Stimulated activated CD8-positive, alpha-beta memory T cell treated with anti-CD3 and anti-CD28 coated beads, Interleukin-15, amount 100 ng/mL, for 1 hour (primary cell): ENCODE results near the gene MOB4.
"Not testable (repeated sequence)": the region's sequence is repeated elsewhere in the genome, so short reads cannot be mapped to it uniquely, and the experiment has no call there.

ENCODE experiments used
- DNase-seq: peaks from one replicate; pipeline ENCODE4 v3.0.0-alpha.2; 2020; ENCODE audit warnings: low read depth

MOB4 gene

DNA sequence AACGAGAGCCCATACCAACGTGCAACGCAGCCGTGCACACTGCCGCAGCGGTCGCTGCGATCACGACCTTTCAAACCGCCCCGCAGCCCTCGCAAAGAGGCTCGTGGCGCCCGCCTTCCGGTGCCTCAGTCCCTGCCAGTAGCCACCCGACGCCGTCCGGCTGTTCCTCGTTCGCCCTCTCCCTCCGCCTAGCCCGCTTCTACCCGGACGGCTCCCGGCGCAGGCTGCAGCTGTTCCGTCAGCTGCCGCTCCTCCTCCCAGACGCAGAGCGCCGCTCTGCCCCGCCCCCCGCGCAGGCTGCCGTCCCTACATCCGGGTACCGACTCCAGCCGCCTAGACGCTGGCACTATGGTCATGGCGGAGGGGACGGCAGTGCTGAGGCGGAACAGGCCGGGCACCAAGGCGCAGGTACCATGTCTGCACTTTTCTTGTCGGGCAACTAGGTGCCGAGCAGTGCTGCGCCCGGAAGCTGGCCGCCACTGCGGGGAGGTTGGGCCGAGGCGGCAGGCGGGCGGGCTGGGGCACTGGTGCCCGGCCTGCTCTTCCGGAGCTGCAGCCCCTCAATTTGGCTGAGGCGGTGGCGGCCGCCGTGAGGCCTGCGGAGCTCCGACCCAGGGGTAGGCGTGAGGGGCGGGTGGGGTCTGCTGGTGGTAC lies at the start of gene MOB4:
Gene MOB4, plus strand, starts transcription at position 328 of the 654 bp plus-strand sequence. Its CDS starts 21 bp downstream, at position 349.
- DNase-seq, result peak; percentile 86

DNA sequence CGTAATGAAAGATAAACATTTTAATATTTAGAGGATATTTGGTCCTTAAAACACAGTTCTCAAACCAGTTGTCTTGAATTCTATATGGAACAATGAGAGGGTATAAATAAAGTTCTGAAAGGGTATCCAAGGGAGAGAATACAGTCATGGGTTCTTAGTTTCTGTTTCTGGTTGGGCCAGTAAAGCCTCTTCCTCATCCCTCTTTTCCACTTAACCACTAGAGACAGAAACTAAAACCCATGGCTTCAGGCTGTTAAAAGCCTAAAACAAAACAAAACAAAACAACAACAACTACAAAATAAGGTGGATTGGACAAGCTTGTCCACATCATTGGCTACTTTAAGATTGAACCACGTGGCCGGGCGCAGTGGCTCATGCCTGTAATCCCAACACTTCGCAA lies 43.7 kb upstream of the MOB4 start:
- DNase-seq, result no peak

DNA sequence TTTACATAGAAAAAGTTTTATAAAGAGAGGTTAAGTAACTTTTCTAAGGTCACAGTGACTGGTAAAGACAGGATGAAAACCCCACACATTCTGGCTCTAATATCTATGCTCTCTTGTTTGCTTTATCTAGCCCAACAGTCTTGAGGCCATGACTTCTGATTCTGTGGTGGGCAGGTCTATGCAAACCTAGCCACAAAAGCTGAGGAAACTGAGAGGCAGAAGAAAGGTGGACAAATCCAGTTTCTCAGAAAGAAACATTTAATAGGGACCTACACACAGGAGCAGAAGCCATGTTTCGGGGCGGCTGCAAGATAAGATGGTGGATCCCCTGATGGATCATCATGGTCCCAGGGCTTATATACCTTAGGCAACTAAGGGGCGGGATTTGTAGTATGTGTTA lies 38.1 kb upstream of the MOB4 start:
- DNase-seq, result no peak

DNA sequence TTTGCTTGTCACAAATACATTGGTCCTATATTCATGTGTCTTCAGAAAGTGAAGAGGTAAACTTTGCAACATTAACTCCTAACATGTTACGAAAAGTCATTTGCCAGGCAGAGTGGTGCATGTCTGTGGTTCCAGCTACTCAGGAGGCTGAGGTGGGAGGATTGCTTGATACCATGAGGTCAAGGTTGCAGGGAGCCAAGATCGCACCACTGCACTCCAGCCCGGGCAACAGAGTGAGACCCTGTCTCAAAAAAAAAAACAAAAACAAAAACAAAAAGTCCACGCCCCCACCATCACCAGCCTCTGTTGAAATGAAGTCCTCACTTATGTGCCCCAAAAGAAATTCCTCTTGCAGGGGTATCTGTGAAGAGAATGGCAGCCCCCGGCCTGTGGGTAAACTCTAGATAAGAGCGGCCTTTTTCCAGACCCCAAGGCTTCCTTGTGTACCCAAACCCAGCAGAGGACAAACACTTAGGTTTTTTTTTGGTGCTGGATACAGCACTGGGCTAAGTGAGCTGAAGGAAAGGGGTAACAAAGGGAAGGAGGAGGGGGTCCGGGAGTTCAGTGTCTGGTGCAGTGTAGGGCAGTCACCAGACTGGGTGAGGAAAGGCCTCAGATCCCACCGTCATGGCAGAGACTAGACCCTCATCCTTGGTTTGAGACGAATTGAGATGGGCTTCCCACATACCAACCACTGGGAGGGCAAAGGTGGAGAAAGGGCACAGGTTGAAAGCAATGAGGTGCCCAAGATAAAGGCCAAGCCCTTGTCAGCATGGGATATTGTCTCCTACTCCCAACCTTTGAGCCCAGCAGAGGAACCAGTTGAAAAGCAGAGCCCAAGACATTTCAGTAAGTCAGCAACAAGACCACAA lies 35.5 kb upstream of the MOB4 start:
- DNase-seq, result no peak

DNA sequence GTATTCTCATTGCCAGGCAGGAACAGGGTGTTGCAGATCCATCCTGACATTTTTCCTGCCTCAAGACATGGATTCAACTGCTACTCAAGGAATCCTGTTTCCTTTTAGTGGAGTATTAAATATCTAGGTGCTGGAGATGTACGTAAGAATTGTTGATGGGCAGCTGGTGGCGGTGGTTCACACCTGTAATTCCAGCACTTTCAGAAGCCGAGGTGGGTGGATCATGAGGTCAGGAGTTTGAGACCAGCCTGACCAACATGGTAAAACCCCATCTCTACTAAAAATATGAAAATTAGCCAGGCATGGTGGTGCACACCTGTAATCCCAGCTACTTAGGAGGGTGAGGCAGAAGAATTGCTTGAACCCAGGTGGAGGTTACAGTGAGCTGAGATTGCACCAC lies 31.6 kb upstream of the MOB4 start:
- DNase-seq, result not testable (repeated sequence)

DNA sequence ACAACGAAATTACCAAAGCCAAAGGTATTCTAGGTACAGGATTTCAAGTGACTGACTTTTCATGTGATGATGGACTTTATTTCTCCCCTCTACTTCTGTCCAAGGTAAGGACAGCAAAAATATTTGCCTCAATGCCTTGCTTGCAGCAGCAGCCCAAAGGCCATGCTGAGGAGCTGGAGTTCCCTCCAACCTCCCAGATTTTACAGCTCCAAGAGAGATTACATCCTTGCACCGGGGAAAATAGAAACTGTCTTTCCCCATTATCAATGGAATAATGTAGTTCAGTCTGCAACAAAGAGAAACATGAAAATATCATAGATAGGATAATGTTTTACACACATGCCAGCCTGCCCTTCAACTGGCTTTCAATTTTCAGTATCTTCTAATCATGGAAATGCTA lies 29.7 kb upstream of the MOB4 start:
- DNase-seq, result no peak

DNA sequence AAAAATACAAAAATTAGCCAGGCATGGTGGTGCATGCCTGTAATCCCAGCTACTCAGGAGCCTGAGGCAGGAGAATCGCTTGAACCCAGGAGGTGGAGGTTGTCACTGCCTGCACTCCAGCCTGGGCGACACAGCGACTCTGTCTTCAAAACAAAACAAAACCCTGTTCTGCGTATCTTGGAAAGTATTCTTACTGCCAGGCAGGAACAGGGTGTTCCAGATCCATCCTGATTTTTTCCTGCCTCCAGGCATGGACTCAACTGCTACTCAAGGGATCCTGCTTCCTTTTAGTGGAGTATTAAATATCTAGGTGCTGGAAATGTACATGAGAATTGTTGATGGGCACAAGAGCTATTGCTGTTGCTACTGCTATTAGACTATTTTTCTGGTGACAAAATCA lies 28.5 kb upstream of the MOB4 start:
- no peak for DNase-seq

DNA sequence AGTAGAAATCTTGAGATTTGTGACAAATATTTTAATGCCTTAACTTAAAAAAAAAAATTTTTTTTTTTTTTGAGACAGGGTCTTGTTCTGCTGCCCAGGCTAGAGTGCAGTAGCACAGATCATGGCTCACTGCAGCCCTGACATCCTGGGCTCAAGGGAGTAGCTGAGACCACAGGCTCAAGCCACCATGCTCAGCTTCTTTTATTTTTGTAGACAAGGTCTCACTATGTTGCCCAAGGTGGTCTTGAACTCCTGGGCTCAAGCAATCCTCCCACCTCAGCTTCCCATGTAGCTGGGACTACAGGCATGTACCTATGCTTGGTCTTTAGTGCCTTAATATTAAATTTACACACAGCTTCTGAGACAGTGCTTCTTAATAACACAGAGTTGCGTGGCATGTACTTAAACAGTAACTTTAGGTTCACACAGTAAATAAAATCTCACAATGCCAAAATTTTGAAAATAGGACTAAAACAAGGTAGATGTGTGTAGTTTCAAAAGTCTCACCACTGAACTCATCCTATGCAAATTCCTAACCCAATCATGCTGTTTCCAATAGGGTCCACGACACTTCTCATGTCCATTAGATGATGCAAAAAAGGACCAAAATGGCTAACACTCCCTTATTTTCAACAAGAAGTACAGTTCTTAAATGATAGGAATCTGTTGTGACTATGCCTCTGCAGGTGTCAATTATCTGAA lies 20.3 kb upstream of the MOB4 start:
- DNase-seq, result no peak

DNA sequence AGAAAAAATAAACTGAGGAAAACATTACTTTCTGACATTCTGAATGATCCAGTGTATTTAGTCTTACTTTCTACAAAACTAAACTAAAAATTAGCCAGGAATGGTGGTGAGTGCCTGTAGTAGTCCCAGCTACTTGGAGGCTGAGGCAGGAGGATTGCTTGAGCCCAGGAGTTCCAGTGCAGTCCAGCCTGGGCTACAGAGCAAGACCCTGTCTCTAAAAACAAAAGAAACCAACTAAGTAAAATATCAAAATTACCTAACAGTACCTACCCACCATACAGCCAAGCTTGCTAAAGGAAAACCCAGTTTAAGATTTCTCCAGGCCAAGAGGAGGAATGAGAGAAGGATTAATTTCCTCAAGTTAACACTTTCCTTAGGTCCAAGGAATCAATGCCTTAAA lies 19.2 kb upstream of the MOB4 start:
- DNase-seq, result no peak

DNA sequence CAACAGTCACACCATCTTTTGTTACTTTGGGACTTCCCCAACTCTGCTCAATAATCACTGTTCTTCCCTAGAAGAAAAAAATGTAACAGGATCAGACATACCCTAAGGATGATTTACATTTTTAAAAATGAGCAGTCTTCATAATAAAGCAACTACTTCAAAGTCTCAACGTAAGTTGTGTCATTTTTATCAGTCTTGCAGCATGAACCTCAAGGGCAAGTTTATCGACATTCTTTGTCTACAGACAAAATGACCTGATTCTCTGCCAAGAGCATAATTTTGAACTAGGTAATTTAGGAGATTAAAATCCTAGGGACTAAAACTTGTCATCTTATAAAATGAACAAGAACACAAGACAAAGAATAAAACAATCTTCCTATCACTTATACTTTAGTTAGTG lies 18.5 kb upstream of the MOB4 start:
- no peak for DNase-seq

DNA sequence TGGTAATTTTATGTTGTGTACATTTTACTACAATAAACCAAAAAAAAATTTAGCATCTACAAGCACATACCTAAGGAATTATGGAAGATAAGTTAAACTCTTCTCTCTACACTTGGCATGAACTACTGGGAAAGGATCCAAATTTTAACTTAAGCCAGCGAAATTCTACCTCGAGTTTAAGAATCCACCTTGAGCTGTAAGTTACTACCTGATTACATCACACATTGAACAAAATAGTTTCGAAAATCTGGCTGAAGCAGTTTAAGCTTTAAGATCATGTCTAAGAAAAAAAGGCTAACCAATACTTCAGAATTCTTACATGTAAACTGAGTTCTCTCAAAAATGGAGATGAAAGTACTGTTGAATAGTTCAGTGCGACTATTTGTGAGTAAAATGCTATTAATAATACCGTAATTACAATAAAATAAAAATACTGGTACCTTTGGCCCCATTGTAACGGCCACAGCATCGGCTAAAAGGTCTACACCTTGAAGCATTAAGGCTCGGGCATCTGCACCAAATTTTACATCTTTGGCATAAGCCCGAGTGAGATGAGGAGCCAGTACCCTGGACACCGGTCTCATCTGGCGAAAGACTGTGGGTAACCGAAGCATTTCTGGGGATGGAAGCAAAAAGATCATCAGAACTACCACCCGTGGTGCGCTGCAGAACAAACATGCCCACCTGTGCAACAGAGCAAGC lies 17.5 kb upstream of the MOB4 start:
- DNase-seq, result no peak

DNA sequence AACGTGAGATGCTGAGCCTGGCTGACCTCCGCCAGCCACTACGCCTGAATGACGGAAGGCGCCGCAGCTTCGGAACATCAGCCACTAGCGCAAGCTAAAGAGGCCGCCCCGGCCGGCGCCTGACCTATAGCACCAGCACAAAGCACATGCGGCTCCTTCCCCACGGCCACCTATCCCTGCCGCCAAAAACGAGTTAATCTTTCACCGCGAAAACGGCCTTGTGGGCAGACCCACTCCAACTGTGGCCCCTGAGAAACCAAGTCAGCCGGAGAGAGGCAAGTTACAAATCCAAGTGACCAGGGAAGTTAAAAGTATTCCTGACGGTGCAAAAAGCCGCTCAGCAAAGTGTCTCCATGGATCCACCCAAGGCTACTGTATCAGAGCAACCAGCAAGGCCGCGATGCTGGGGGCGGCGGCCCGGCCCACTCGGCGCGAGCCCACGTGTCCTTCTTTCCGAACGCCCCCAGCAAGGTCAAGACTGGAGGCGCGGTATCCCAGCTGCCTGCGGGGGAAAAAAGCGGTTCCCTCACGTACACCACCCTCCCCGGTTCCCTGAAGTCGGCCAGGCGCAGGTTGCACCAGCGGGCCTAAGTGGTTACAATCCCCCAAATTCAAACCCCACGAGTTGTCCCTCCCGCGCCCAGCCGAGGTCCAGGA lies 16.8 kb upstream of the MOB4 start:
- DNase-seq, result peak; percentile 7

DNA sequence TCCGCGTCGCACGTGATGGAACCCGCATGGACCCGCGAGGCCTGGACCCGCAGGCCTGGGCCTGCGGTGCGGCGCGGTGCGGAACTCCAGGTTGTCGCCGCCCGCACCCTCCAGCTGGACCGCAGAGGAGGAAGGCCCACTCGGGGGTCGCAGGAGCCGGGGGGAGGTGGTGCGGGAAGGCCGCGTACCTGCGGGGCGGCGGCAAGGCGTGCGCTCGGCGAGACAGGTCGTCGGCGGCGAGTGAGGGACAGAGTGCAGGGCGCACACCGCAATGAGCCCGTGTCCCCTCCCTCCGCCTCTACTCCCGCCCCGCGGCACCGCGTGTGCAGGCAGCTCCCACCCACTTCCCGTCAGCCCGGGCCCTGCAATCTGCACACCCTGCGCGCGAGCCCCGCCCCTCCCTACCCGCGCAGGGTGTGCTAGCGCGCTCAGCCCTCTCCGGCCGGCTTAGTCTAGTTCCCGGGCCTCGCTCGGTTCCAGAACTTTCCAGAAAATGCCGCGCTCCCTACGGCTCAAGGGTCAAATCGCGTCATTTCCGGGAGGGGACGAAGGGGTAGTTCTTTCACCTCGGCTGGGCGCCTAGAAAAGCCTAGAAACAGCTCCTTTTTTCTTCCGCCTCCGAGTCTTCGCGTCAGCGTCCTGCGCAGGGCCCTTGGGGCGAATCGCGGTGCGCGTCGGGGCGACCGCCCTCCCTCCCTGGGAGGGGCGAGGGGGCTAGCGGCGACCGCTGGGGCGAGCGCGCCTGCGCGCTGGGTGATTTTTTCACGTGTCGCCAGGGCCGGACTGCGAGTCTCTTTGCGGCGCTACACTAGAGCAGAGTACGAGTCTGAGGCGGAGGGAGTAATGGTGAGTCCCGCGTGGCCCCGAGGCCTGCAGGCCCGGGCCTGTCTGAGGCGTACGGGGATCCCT lies 16.0 kb upstream of the MOB4 start, which contains the start of the genes HSPD1 and HSPE1:
Gene HSPD1, minus strand, starts transcription at position 247 of the 909 bp plus-strand sequence. CDS start 992 bp downstream, outside the sequence.
Gene HSPE1, plus strand, starts transcription at position 786 of the 909 bp plus-strand sequence. Its CDS starts 58 bp downstream, at position 844.
- peak; percentile 93 for DNase-seq

DNA sequence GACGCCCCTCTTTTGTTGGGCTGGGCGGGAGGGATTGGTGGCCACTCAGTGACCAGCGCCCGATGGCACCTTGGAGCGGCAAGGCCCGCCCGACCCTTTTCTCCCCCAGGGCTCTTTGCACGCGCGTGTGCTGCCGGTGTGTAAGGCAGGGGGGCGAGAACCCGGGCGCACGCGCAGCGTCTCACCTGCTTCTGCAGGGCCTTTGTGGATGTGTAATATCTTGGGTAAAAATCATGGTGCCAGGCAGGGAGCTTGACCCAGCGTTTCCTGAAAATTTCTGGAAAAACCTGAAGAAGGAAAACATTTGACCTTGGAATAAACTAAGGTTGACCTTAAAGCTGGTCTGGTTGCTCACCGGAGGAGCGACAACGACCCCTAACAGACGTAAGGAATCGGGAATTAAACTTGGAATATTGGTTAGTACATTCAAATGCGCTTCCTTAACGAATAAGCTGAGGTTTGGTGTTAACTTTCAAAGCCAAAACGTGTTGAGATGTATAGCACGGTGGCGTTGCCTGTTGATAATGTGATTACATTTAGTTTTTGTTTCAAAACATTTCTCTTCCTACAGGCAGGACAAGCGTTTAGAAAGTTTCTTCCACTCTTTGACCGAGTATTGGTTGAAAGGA lies 15.2 kb upstream of the MOB4 start:
- DNase-seq, result no peak

DNA sequence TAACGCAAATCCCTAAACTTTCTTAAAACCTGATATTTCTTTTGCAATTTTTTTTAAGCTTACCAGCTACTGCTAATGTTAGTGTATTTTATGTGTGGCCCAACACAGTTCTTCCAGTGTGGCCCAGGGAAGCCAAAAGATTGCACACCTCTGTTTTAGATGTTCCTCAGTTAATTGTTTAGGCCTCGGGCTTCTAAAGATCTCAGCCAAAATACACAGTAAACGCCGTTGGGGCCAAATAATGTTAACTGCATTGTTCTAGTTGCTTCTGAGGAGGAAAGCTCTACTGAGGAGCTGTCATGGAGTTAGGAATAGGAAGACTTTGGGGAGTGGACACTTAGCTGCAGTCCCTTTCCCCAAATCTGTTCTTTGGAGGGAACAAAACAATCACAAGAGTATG lies 13.7 kb upstream of the MOB4 start:
- DNase-seq, result no peak

DNA sequence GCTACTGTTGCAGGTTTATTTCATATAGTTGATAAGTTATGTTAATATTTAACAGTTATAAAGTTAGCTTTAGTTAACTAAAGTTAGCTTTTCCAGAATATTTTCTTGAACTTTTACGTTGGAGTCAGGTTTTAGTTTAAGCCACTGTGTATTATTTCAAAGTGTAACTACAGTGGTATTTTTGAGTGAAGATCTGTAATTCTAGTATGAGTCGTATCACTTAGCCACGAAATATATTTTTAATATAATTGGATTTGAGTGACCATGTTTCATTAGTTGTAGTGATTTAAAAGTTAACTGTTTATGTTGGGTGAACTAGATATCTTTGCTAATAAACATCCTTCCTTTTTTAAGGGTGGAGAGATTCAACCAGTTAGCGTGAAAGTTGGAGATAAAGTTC lies 13.2 kb upstream of the MOB4 start:
- no peak for DNase-seq

DNA sequence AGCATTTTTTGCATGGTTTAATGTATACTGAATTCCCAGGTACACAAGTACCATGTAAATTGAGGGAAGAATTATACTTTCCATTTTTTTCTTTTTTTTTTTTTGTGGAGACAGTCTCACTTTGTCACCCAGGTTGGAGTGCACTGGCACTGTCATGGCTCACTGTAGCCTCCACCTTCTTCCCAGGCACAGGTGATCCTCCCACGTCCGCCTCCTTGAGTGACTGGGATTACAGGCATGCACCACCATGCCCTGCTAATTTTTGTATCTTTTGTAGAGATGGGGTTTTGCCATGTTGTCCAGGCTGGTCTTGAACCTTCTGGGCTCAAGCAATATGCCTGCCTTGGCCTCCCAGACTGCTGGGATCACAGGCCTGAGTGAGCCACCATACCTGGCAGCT lies 11.9 kb upstream of the MOB4 start:
- no peak for DNase-seq

DNA sequence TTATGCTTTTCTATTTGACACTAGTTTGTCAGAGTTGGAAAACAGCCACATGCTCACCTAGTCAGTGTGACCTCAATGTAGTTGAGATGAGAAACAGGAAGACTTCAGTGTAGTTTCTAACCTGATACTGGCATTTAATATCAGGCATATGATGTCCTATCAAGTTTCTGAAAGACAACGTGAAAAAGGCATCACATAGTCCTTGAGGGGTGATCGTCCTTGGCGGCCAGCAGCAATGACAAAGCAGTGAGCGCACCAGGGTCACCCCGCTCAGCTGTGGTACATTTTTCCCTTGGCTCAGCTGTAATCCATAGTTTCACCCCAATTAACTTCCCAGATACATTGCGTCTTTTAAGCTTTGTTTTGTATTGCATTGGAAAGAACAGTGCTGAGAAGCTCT lies 11.4 kb upstream of the MOB4 start:
- no peak for DNase-seq

DNA sequence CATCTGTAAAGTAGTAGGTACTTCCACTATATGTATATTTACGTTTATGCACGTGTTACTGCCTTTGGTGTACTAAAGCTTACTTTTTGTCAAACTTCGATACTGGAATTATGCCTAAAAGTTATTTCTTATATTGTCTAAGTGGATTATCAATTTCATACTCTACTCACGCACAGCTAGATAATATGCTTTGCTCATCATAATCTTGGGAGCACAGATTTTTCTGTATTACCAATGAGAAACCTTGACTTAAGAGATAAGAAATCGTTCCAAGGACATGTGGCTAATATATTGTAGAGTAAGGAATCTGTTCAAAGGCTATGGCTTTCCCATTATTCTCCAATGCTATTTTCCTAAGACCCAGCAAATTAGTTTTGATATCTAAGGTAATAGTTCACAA lies 9.2 kb upstream of the MOB4 start:
- no peak for DNase-seq

DNA sequence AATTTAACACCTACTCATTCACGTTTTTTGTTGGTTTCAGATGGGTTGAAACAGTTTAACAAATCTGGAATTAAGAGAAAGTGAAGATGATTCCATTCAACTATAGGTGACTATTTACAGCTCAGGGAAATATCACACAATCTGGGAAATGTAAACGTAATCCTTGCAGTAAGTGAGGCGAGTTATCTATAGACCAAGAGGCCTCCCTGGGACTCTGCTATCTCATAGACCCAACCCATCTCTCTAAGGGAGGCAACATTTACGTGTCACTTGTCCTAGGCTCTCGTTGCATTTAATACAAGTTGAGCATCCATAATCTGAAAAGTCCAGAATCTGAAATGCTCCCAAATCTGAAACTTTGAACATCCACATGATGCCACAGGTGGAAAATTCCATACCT lies 2.0 kb upstream of the MOB4 start:
- no peak for DNase-seq
